DND-41 (cell line): Measurements from ENCODE around the gene PURA.

ENCODE experiments used
- CTCF ChIP-seq: IDR thresholded peaks from 2 replicates; pipeline ENCODE4 v1.5.1; 2012; ENCODE audit warnings: borderline replicate concordance, low read length, moderate library complexity, mild to moderate bottlenecking; ENCODE audit not compliant: poor library complexity, severe bottlenecking; ENCODE audit errors: extremely low read depth
- EZH2 ChIP-seq: IDR thresholded peaks from 3 replicates; pipeline ENCODE4 v1.6.1; 2012; ENCODE audit warnings: borderline replicate concordance, low read depth, mild to moderate bottlenecking, moderate library complexity, low read length, inconsistent platforms; ENCODE audit not compliant: severe bottlenecking

GRCh38 chr5:140146523-140146842 lies 32.6 kb downstream of the PURA start:
- TF ChIP-seq CTCF: no peak
- no peak for TF ChIP-seq EZH2
